Measurements from ENCODE around the gene KTI12. TPM values are rescaled to one million over a fixed set of nuclear protein-coding genes. Genes with fewer than 3 reads are reported as not detected.
"Not testable (repeated sequence)": the region's sequence is repeated elsewhere in the genome, so short reads cannot be mapped to it uniquely, and the experiment has no call there.

The KTI12 gene
- 10 to 100 TPM; 16.2 to 17.9 TPM for total RNA-seq

GRCh38 chr1:52033190-52034049 lies at the start of gene KTI12:
TSS of gene KTI12 (minus strand) at chr1:52033810. CDS start at chr1:52033761, 49 bp downstream.
- ChIA-PET CTCF (no interaction called here), POLR2A (interaction anchor here (0.6 to 1.9 kb wide), 2 partner anchors 22 to 40 kb away, joined by 4 to 14 read pairs; partner anchors contain the start of genes BTF3L4 and TXNDC12)

GRCh38 chr1:52080014-52080415 lies 46.4 kb upstream of the KTI12 start:
- POLR2A ChIA-PET, result no interaction called here
- CTCF ChIA-PET, result no interaction called here

- CTCF ChIA-PET, result interaction anchor here (1.2 kb wide), 1 partner anchor 394 kb away, joined by 3 read pairs; no protein-coding TSS in a partner anchor
- POLR2A ChIA-PET, result not testable (repeated sequence)
Measured at GRCh38 chr1:52077277-52077676, 43.7 kb upstream of the KTI12 start.

GRCh38 chr1:52072291-52072690 lies 38.7 kb upstream of the KTI12 start:
- ChIA-PET POLR2A (no interaction called here), CTCF (no interaction called here)

GRCh38 chr1:52070704-52071103 lies 37.1 kb upstream of the KTI12 start:
- ChIA-PET CTCF (interaction anchor here (0.6 to 1.2 kb wide), 3 partner anchors 11 to 50 kb away, joined by 3 to 4 read pairs (median 3); no protein-coding TSS in a partner anchor), POLR2A (no interaction called here)

- POLR2A ChIA-PET, result no interaction called here
- CTCF ChIA-PET, result no interaction called here
Measured at GRCh38 chr1:52063192-52063591, 29.6 kb upstream of the KTI12 start.

- ChIA-PET POLR2A (no interaction called here), CTCF (interaction anchor here (0.6 to 1.5 kb wide), 2 partner anchors 10 to 232 kb away, joined by 3 to 4 read pairs; no protein-coding TSS in a partner anchor)
Measured at GRCh38 chr1:52060822-52061221, 27.2 kb upstream of the KTI12 start.

GRCh38 chr1:52059888-52060287 lies 26.3 kb upstream of the KTI12 start:
- ChIA-PET CTCF (interaction anchor here (0.5 to 1.5 kb wide), 3 partner anchors 11 to 30 kb away, joined by 3 to 4 read pairs (median 3); no protein-coding TSS in a partner anchor), POLR2A (no interaction called here)

- ChIA-PET POLR2A (no interaction called here), CTCF (interaction anchor here (1.3 to 1.5 kb wide), 2 partner anchors 12 to 29 kb away, joined by 3 to 4 read pairs; no protein-coding TSS in a partner anchor)
Measured at GRCh38 chr1:52059321-52059720, 25.7 kb upstream of the KTI12 start.

- CTCF ChIA-PET, result no interaction called here
- POLR2A ChIA-PET, result no interaction called here
Measured at GRCh38 chr1:52057876-52058415, 24.3 kb upstream of the KTI12 start.

- ChIA-PET CTCF (no interaction called here), POLR2A (interaction anchor here (2.5 kb wide), 1 partner anchor 24 kb away, joined by 14 read pairs; the partner anchor contains the start of gene KTI12)
Measured at GRCh38 chr1:52057255-52057654, 23.6 kb upstream of the KTI12 start.

- ChIA-PET CTCF (no interaction called here), POLR2A (interaction anchor here (2.5 kb wide), 1 partner anchor 23 kb away, joined by 14 read pairs; the partner anchor contains the start of gene KTI12)
Measured at GRCh38 chr1:52056937-52057231, 23.3 kb upstream of the KTI12 start.

GRCh38 chr1:52056163-52056936 lies 22.7 kb upstream of the KTI12 start, which contains the start of gene BTF3L4:
TSS of gene BTF3L4 (plus strand) at chr1:52056295. CDS start at chr1:52059848, 3,553 bp downstream.
- CTCF ChIA-PET, result no interaction called here

GRCh38 chr1:52055866-52056162 lies 22.2 kb upstream of the KTI12 start:
- ChIA-PET CTCF (no interaction called here), POLR2A (interaction anchor here (2.5 kb wide), 1 partner anchor 22 kb away, joined by 14 read pairs; the partner anchor contains the start of gene KTI12)

More at GRCh38 chr1:52056163-52056936, 22.7 kb upstream of the KTI12 start, which contains the start of gene BTF3L4:
- POLR2A ChIA-PET, result interaction anchor here (0.6 to 2.5 kb wide), 2 partner anchors 23 to 26 kb away, joined by 4 to 14 read pairs; partner anchors contain the start of gene KTI12

GRCh38 chr1:52055066-52055865 lies 21.7 kb upstream of the KTI12 start, which contains the start of gene TXNDC12:
TSS of gene TXNDC12 (minus strand) at chr1:52055191. CDS start at chr1:52055096, 95 bp downstream.
- CTCF ChIA-PET, result no interaction called here
- POLR2A ChIA-PET, result interaction anchor here (0.6 to 2.5 kb wide), 2 partner anchors 22 to 348 kb away, joined by 3 to 14 read pairs; partner anchors contain the start of gene KTI12

- ChIA-PET CTCF (interaction anchor here (0.5 kb wide), 1 partner anchor 714 kb away, joined by 3 read pairs; no protein-coding TSS in a partner anchor), POLR2A (interaction anchor here (0.6 to 2.5 kb wide), 2 partner anchors 21 to 349 kb away, joined by 3 to 14 read pairs; partner anchors contain the start of gene KTI12)
Measured at GRCh38 chr1:52054496-52055065, 21.0 kb upstream of the KTI12 start.

- POLR2A ChIA-PET, result no interaction called here
- CTCF ChIA-PET, result interaction anchor here (0.5 kb wide), 1 partner anchor 715 kb away, joined by 3 read pairs; no protein-coding TSS in a partner anchor
Measured at GRCh38 chr1:52053862-52054261, 20.3 kb upstream of the KTI12 start.

- CTCF ChIA-PET, POLR2A ChIA-PET: not testable (repeated sequence)
Measured at GRCh38 chr1:52049337-52049736, 15.7 kb upstream of the KTI12 start.

All from activated CD8-positive, alpha-beta memory T cell treated with anti-CD3 and anti-CD28 coated beads for 36 hours (primary cell).